Epidermal melanocyte (primary cell): ENCODE data around the gene WDR70.
"Not testable (repeated sequence)": the region's sequence is repeated elsewhere in the genome, so short reads cannot be mapped to it uniquely, and the experiment has no call there.

Experiments
- DNase-seq: peaks from one replicate; pipeline ENCODE4 v3.0.0; 2011; ENCODE audit warnings: low spot score; ENCODE audit not compliant: insufficient read length

The WDR70 gene

GRCh38 chr5:37569466-37569865 lies 190.3 kb downstream of the WDR70 start:
- no peak for DNase-seq

- DNase-seq = no peak
These were observed 191.5 kb downstream of the WDR70 start for GRCh38 chr5:37570597-37570996.

- DNase-seq = no peak
These were observed 192.9 kb downstream of the WDR70 start for GRCh38 chr5:37571985-37572384.

- no peak for DNase-seq
These were observed 196.7 kb downstream of the WDR70 start for GRCh38 chr5:37575541-37576489.

GRCh38 chr5:37576552-37576951 lies 197.4 kb downstream of the WDR70 start:
- no peak for DNase-seq

- DNase-seq = no peak
These were observed 199.1 kb downstream of the WDR70 start for GRCh38 chr5:37578176-37578575.

GRCh38 chr5:37580106-37580505 lies 201.0 kb downstream of the WDR70 start:
- DNase-seq = no peak

- DNase-seq = no peak
These were observed 203.1 kb downstream of the WDR70 start for GRCh38 chr5:37582202-37582601.

GRCh38 chr5:37593292-37593691 lies 214.2 kb downstream of the WDR70 start:
- not testable (repeated sequence) for DNase-seq

- DNase-seq = not testable (repeated sequence)
These were observed 215.7 kb downstream of the WDR70 start for GRCh38 chr5:37594864-37595263.

- DNase-seq = no peak
These were observed 219.6 kb downstream of the WDR70 start for GRCh38 chr5:37598733-37599132.

GRCh38 chr5:37601163-37601562 lies 222.0 kb downstream of the WDR70 start:
- DNase-seq = no peak

GRCh38 chr5:37603072-37603471 lies 224.0 kb downstream of the WDR70 start:
- no peak for DNase-seq

- DNase-seq = no peak
These were observed 225.2 kb downstream of the WDR70 start for GRCh38 chr5:37604290-37604689.

GRCh38 chr5:37606148-37606547 lies 227.0 kb downstream of the WDR70 start:
- DNase-seq = no peak

GRCh38 chr5:37606632-37607248 lies 227.6 kb downstream of the WDR70 start:
- DNase-seq = no peak

- DNase-seq = peak; percentile 22
These were observed 236.1 kb downstream of the WDR70 start for GRCh38 chr5:37615184-37615583.

GRCh38 chr5:37619353-37619752 lies 240.2 kb downstream of the WDR70 start:
- no peak for DNase-seq

GRCh38 chr5:37622354-37622753 lies 243.2 kb downstream of the WDR70 start:
- not testable (repeated sequence) for DNase-seq

GRCh38 chr5:37626266-37626665 lies 247.1 kb downstream of the WDR70 start:
- DNase-seq = no peak

GRCh38 chr5:37628876-37629275 lies 249.8 kb downstream of the WDR70 start:
- DNase-seq = no peak

- DNase-seq = no peak
These were observed 252.8 kb downstream of the WDR70 start for GRCh38 chr5:37631939-37632338.
